SK-N-SH treated with all-trans-retinoic acid at 6 μM for 48 hours (cell line): ENCODE data around the gene COL4A2.

Experiments used
- ISL1 ChIP-seq: fragments of 250-450 bp; sonication (Bioruptor Pico); IDR thresholded peaks from 2 replicates; pipeline ENCODE4 v2.1.2; 2022; ENCODE audit warnings: mild to moderate bottlenecking, moderate library complexity
- OSR1 ChIP-seq: fragments of 250-450 bp; sonication (Bioruptor Pico); IDR thresholded peaks from 2 replicates; pipeline ENCODE4 v1.8.0; 2022; ENCODE audit warnings: moderate library complexity, mild to moderate bottlenecking, inconsistent platforms
- RARB ChIP-seq: fragments of 250-450 bp; sonication (Bioruptor Pico); IDR thresholded peaks from 2 replicates; pipeline ENCODE4 v1.8.0; 2021; ENCODE audit warnings: mild to moderate bottlenecking, moderate library complexity
- TCF4 ChIP-seq: fragments of 250-450 bp; sonication (Bioruptor Pico); IDR thresholded peaks from 2 replicates; pipeline ENCODE4 v1.8.0; 2021; ENCODE audit warnings: mild to moderate bottlenecking, moderate library complexity, borderline replicate concordance
- TF ChIP-seq, protein P1 (sequence below): fragments of 250-450 bp; sonication (Bioruptor Pico); IDR thresholded peaks from 2 replicates; pipeline ENCODE4 v1.5.1; 2021; ENCODE audit warnings: mild to moderate bottlenecking, moderate library complexity

DNA sequence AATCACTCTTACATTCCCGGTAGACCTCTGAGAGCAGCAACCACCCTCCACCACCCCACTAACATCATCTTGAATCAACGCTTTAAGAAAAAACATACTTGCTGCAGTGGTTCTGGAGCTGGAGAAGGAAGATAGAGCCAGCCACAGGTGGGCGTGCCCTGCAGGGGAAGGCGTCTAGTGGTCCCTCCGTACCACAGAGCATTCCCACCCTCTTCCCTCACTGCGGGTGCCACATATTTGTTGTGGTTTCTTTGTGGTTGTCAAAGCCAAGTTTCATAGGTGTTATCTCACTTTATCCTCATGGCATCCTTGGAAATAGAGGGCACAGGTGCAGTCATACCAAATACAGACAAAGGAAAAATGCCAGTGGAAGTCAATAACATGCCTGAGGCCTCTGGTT lies 22.2 kb downstream of the COL4A2 start:
- TF ChIP-seq RARB (CRISPR knock-in tag) (no peak), ISL1 (CRISPR knock-in tag) (no peak), OSR1 (CRISPR knock-in tag) (no peak), TCF4 (CRISPR knock-in tag) (no peak)
- TF ChIP-seq, protein P1, sequence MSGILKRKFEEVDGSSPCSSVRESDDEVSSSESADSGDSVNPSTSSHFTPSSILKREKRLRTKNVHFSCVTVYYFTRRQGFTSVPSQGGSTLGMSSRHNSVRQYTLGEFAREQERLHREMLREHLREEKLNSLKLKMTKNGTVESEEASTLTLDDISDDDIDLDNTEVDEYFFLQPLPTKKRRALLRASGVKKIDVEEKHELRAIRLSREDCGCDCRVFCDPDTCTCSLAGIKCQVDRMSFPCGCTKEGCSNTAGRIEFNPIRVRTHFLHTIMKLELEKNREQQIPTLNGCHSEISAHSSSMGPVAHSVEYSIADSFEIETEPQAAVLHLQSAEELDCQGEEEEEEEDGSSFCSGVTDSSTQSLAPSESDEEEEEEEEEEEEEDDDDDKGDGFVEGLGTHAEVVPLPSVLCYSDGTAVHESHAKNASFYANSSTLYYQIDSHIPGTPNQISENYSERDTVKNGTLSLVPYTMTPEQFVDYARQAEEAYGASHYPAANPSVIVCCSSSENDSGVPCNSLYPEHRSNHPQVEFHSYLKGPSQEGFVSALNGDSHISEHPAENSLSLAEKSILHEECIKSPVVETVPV (CRISPR knock-in tag) = no peak
